Tibial artery (tissue), 4 donors: ENCODE results near the gene TUBGCP2.

ENCODE experiments used
- DNase-seq, 2 donors: peaks; one replicate each; pipeline ENCODE4 v3.0.0-alpha.2; 2019
- H3K27ac ChIP-seq, 2 donors: fragments of 200-600 bp; sonication (generic) in 1 of 2; 1 replicate in 1 of 2; 2 replicates in 1 of 2; pipeline ENCODE4 v1.5.1; 2018 to 2019; ENCODE audit warnings: mild to moderate bottlenecking in 1 of 2
- H3K27me3 ChIP-seq, 2 donors: fragments of 200-600 bp; sonication (generic) in 1 of 2; one replicate each; pipeline versions ENCODE4 v1.5.1 to v1.6.0; 2016 to 2019
- H3K36me3 ChIP-seq, 3 donors: fragments of 200-600 bp; sonication (generic) in 2 of 3; one replicate each; pipeline ENCODE4 v1.5.1; 2016 to 2019; ENCODE audit warnings: mild to moderate bottlenecking in 2 of 3
- H3K4me1 ChIP-seq, 4 donors: fragments of 200-600 bp; sonication (generic) in 2 of 4; 1 replicate in 3 of 4; 2 replicates in 1 of 4; pipeline ENCODE4 v1.5.1; 2016 to 2019
- H3K4me3 ChIP-seq, 2 donors: fragments of 200-600 bp; sonication (generic) in 1 of 2; 1 replicate in 1 of 2; 2 replicates in 1 of 2; pipeline ENCODE4 v1.5.1; 2018 to 2019; ENCODE audit warnings: mild to moderate bottlenecking in 2 of 2
- H3K9me3 ChIP-seq, 3 donors: fragments of 200-600 bp; sonication (generic) in 1 of 3; one replicate each; pipeline ENCODE4 v1.5.1; 2016 to 2019
- CTCF ChIP-seq, 2 experiments: fragments of 200-600 bp in 1 of 2; fragments of 450-650 bp in 1 of 2; IDR thresholded peaks; one replicate each; pipeline ENCODE4 v1.5.1; 2017 to 2019; ENCODE audit warnings: antibody characterized with exemption in 2 of 2, mild to moderate bottlenecking in 1 of 2, moderate library complexity in 1 of 2
- intact Hi-C: fragments of 100-400 bp; cut with DNase I; formaldehyde crosslinking; loops from one replicate; pipeline ENCODE4 v1.15.0; 2023; ENCODE audit warnings: low total_unique reads

The TUBGCP2 gene

GRCh38 chr10:133335246-133336117, 26.8 kb upstream of the TUBGCP2 start:
- H3K36me3 ChIP-seq, result no peaks in the 10 kb centered on the region
- H3K9me3 ChIP-seq, result no peaks in the 10 kb centered on the region
- intact Hi-C loops, result no loop called here
- TF ChIP-seq CTCF (IDR thresholded peaks at IDR 0.05), result no peak
- H3K27ac ChIP-seq, result no peak overlapping the region
- peaks cover 0 to 25% (median 23%) of the 10 kb centered on the region in 4 donors for H3K4me1 ChIP-seq
- H3K4me3 ChIP-seq, result peak overlapping the region; percentile 23 to 42
- H3K27me3 ChIP-seq, result peaks cover 13 to 88% of the 10 kb centered on the region in 2 donors
- DNase-seq, result no peak

DNA sequence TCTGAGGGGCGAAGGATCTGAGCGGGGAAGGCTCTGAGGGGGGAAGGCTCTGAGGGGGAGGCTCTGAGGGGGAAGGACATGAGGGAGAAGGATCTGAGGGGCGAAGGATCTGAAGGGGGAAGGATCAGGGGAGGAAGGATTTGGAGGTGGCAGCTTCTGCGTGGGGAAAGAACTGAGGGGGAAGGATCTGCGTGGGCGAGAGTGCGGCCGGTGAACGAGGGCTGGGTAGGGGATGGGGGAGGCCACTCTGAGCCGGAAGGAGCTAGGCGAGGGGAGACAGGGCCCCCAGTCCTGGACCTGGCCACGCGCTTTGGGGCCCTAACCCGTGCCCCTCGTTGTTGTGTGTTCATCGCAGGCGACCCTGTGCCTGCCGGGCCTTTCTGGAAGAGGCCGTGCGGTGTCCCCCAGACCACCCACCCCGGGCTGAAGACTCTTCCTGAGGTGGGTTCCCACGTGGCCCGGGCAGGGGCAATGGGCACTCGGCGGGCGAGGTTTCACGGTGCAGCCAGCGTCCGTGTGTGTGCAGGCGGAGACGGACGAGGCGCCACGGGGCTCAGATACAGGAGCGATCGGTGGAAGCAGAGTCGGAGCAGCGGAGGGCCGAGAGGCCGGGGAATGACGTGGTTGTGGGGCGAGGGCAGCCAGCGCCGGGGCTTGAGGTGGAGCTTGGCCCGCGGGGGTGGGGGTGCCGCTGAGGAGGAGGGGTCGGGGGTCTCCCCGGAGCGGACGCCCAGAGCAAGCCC, 26.0 kb upstream of the TUBGCP2 start:
- TF ChIP-seq CTCF (IDR thresholded peaks at IDR 0.05), result no peak
- H3K4me3 ChIP-seq, result peak overlapping the region; percentile 23 to 42
- no peak for DNase-seq
- peaks cover 0 to 29% (median 26%) of the 10 kb centered on the region in 4 donors for H3K4me1 ChIP-seq
- peaks cover 13 to 85% of the 10 kb centered on the region in 2 donors for H3K27me3 ChIP-seq
- intact Hi-C loops, result no loop called here
- no peak overlapping the region for H3K27ac ChIP-seq
- no peaks in the 10 kb centered on the region for H3K36me3 ChIP-seq
- no peaks in the 10 kb centered on the region for H3K9me3 ChIP-seq

- no peak overlapping the region for H3K4me3 ChIP-seq
- DNase-seq, result no peak
- no peak overlapping the region for H3K27ac ChIP-seq
- no peak for TF ChIP-seq CTCF (IDR thresholded peaks at IDR 0.05)
- peaks cover 0 to 35% (median 26%) of the 10 kb centered on the region in 4 donors for H3K4me1 ChIP-seq
- no peaks in the 10 kb centered on the region for H3K9me3 ChIP-seq
- H3K36me3 ChIP-seq, result no peaks in the 10 kb centered on the region
- intact Hi-C loops, result no loop called here
- H3K27me3 ChIP-seq, result peaks cover 13 to 85% of the 10 kb centered on the region in 2 donors
Measured at GRCh38 chr10:133332936-133333699, 24.4 kb upstream of the TUBGCP2 start.

DNA sequence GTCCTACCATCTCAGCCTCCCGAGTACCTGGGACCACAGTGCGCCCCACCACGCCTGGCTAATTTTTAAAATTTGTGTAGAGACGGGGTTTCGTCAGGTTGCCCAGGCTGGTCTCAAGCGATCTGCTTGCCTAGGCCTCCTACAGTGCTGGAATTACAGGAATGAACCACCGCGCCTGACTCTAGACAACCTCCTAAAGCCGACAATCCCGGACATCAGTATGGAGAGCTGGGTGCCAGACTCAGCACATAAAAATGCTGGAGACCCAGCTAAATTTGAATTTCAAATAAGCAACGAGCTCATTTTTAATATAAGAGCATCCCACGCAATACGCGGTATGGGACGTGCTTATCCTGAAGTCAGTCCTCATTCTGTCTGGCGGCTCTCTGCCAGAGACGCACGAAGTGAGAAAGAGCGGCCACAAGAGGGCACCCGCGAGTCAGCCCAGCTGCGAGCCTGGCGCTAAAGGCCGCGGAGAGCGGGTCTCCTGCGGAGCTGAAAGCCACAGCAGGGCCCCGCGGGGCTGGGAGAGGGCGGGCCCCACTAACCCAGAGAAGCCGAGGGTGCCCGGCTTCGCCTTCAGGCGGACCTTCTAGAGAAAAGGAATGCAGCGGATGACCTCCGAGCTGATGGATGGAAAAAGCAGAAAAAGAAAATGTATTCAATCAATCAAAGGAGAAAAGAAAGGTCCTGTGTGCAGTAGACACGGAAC, 21.0 kb upstream of the TUBGCP2 start:
- TF ChIP-seq CTCF (IDR thresholded peaks at IDR 0.05), result peak; percentile 78 to 98
- Histone ChIP-seq H3K27ac (no peak overlapping the region), H3K36me3 (no peaks in the 10 kb centered on the region), H3K4me1 (peaks cover 0 to 27% (median 19%) of the 10 kb centered on the region in 4 donors), H3K27me3 (peaks cover 4 to 85% of the 10 kb centered on the region in 2 donors), H3K9me3 (no peaks in the 10 kb centered on the region), H3K4me3 (peak overlapping the region; percentile 12 to 35)
- peak; percentile 68 to 83 for DNase-seq
- intact Hi-C loops, result no loop called here
